HG02763 (cell line): Measurements from ENCODE around the gene STYXL1.
"Not testable (repeated sequence)": the region's sequence is repeated elsewhere in the genome, so short reads cannot be mapped to it uniquely, and the experiment has no call there.

Experiments
- ATAC-seq: cut with Tn5 transposase; IDR thresholded peaks from one replicate; pipeline ENCODE4 v1.9.1; 2021; ENCODE audit warnings: mild to moderate bottlenecking, moderate library complexity; ENCODE audit not compliant: unreplicated experiment

STYXL1 gene

GRCh38 chr7:76066716-76067503, 19.1 kb upstream of the STYXL1 start:
- ATAC-seq = no peak

- ATAC-seq = no peak
Observed at GRCh38 chr7:76065016-76065612, 17.3 kb upstream of the STYXL1 start.

DNA sequence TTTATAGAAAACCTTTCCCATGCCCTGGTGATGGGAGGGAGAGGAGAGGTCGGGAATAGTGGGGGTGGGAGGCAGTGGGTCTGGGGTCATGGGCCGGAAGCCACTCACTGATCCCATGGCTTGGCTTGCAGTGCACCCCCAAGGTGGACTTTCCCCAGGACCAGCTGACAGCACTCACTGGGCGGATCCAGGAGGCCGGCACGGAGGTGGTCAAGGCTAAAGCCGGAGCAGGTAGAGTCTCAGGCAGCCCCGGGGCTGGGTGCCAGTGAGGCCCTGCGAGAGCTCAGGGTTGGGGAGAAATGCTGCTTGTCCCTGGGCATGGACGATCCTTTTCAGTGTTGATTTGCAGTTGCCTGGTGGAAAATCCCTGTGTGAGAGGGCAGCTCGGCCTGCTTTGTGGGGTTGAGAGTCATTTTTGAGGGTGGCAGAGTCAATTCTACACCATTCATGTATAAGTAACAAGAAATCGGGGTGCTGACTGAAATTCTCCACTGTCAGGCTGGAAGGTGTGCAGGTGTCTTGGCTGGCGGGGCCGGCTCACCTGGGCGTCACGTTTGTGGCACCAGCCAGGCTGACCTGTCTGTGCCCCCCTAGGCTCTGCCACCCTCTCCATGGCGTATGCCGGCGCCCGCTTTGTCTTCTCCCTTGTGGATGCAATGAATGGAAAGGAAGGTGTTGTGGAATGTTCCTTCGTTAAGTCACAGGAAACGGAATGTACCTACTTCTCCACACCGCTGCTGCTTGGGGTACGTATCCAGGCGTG, 16.6 kb upstream of the STYXL1 start:
- ATAC-seq = no peak

DNA sequence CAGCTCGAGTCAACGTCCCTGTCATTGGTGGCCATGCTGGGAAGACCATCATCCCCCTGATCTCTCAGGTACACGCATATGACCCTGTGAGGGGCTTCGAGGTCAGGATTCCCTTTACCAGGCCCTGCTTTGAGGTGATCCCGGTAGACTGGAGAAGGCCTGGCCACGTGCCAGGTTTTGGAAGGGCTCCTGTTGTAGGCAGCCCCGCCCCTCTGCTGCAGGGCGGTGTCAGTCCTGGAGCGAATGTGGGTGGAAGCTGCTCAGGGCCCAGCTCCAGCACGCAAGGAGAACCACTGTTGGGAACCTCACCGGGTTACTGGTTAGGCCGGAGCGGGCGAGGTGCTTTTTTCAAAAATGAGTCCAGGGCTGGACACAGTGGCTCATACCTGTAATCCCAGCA, 15.7 kb upstream of the STYXL1 start:
- no peak for ATAC-seq

GRCh38 chr7:76063114-76063513, 15.3 kb upstream of the STYXL1 start:
- ATAC-seq = no peak

GRCh38 chr7:76062254-76062653, 14.5 kb upstream of the STYXL1 start:
- ATAC-seq = no peak

- ATAC-seq = no peak
Observed at GRCh38 chr7:76060842-76061241, 13.0 kb upstream of the STYXL1 start.

DNA sequence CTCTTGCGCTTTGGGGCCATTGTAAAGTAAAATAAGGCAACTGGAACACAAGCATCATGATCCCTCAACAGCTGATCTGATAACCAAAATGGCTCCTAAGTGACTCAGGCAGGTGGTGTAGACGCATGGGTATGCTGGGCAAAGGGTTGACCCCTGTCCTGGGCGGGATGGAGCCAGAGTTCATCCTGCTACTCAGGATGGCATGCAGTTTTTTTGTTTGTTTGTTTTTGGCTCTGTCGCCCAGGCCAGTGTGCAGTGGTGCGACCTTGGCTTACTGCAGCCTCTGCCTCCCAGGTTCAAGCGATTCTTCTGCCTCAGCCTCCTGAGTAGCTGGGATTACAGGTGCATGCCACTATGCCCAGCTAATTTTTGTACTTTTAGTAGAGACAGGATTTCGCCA, 10.9 kb upstream of the STYXL1 start:
- not testable (repeated sequence) for ATAC-seq

DNA sequence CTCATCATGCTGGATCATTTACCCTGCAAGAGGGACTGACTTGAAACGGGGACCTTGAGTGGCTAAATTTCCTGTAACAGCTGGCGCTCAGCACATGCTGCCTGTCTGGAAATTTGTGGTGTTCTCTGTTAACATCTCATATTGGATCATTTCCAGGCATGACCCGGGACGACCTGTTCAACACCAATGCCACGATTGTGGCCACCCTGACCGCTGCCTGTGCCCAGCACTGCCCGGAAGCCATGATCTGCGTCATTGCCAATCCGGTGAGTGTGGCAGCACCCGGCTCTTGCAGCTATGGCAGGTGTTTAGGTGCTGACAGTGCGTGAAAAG, 10.0 kb upstream of the STYXL1 start:
- no peak for ATAC-seq

DNA sequence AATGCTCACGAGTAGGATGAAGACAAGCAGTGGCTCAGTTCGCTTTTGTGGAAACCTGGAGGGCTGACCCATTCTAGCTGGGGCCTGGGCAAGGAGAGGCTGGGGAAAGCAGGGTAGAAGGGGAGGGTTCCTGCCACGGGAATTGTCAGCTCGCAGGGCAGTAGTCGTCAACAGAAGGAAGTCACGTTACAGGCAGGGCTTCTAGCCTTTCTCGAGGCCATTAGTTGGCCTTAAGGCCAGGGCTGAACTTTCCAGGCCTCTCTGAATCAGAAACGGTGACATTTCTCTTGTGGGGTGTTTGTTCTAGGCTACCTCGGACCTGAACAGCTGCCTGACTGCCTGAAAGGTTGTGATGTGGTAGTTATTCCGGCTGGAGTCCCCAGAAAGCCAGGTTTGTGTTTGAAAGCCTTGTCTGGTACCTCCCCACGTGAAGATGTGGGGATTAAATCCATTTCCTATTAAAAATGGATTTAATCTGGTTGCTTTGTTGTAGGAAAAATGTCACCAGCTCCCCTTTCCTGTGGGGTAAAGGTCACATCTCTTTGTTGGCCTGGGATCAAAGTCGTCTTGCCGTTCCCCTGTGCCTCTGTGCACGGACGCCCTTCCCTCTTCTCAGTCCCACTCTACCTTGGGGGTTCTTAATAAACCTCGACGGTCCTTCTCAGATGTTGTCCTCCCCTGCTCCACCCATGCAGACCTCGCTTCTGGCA, 9.5 kb upstream of the STYXL1 start:
- no peak for ATAC-seq

- no peak for ATAC-seq
Observed at GRCh38 chr7:76056241-76056640, 8.4 kb upstream of the STYXL1 start.

DNA sequence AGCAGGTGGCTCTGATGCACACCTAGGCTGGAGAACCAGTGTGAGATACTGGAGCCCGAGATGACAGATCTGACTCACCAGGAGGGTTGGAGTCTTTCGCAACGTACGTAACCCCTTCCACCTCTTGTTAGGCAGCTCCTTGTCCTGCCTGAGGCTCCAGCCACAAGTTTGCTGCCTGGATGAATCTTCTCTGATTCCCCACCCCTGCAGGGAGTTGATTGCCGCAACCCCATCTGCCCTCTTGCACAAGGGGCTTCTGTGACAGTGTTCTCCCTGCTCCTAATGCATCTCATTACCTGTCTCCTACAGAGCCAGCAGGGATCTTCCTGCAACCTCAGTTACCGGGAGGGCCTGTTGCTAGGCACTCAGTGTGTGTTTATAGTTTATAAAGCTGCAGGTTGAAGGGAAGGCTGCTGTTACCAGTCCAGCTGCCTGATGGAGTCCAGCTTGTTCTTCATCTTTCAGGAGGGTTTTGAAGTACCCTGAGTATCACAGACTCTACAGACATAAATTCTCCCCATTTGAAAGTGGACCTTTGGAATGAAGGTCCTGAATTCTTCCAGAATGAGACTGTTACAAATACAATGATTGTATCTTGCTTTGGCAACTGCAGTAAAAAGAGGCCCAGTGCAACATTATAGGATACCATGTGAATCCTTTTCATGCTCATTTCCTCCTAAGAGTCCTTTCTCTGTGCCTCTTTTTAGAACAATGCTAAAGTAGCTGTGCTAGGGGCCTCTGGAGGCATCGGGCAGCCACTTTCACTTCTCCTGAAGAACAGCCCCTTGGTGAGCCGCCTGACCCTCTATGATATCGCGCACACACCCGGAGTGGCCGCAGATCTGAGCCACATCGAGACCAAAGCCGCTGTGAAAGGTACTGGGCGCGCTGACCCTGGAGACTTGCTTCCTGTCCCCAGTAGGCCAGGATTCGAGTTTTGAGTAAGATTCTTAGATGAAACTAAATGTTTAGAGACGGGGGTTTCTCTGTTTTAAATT, 6.6 kb upstream of the STYXL1 start:
- no peak for ATAC-seq

- no peak for ATAC-seq
Observed at GRCh38 chr7:76053461-76053860, 5.7 kb upstream of the STYXL1 start.

GRCh38 chr7:76052681-76053080, 4.9 kb upstream of the STYXL1 start:
- not testable (repeated sequence) for ATAC-seq

DNA sequence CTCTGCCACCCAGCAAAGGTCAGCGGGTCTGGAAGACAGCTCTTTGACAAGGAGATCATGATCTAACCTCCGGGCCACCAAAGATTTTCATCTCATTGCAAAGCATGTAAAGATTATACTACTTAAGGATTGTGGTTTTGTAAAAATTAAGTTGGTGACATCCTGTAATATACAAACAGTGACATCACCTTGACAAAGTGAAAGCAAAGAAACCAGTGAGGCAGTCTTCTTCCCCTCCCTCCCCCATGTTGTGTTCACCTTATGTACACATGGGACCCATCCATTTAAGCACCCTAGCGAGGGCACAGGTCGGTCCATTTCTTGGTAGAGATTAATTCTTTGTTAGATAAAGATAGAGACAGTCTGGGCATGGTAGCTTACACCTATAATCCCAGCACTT, 4.0 kb upstream of the STYXL1 start:
- no peak for ATAC-seq

GRCh38 chr7:76050545-76050944, 2.7 kb upstream of the STYXL1 start:
- ATAC-seq = no peak

DNA sequence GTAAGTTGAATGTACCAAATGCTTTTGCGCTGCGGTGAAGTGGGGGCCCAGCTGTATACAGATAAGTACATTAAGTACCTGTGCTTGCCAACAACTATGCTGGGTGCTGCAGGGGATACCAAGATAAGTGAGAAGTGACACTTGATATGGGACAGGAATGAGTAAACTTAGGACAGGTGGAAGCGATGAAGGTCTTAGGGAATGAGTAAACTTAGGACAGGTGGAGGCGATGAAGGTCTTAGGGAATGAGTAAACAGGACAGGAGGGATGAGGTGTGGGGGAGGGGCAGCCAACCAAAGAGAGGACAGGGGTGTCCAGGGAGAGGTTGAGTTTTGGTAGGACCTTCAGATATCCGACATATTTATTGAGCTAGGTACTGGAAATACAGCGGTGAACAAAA, 1.5 kb upstream of the STYXL1 start:
- ATAC-seq = no peak

DNA sequence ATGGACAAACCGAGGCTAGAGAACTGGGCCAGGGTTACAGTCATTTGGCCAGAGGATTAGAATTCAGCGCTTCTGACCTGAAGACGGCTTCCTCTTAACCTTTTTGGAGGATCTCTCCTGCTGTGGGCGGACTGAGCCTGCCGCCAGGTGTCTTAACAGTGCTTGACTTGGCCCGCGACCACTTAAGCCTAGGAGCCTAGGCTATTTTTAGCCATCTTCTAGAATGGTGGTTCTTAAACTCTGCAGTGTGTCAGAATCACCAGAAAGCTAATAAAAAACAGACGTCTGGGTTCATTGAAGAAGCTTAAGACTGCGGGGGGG, 828 bp upstream of the STYXL1 start:
- no peak for ATAC-seq

DNA sequence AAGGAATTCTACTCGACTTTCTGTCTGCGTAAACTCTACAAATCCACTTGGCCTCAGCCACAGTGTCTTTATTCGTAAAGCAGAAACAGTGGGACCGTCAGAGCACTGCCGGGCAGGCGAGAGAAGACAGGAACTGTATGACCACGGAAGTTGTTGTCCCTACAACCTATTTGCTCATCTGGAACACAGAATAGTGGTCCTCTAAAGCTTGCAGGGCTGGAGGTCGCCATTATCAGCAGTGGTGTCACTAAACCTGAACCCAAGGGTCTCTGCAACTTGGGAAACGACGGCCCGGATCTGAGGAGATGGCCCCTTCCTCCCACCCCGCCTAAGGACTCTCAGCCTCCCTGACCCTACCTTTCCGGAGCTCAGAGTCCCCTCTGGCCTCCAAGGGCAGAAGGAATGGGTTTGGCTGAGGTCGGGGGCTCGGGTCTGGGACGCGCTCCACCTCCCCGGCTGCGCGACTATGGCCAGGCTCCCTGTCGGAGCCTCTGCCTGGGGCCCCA, 442 bp downstream of the STYXL1 start:
- peak; percentile 2 for ATAC-seq

- no peak for ATAC-seq
Observed at GRCh38 chr7:76044375-76044865, 3.4 kb downstream of the STYXL1 start.
